ENCODE results near the gene BARHL1.

DNA sequence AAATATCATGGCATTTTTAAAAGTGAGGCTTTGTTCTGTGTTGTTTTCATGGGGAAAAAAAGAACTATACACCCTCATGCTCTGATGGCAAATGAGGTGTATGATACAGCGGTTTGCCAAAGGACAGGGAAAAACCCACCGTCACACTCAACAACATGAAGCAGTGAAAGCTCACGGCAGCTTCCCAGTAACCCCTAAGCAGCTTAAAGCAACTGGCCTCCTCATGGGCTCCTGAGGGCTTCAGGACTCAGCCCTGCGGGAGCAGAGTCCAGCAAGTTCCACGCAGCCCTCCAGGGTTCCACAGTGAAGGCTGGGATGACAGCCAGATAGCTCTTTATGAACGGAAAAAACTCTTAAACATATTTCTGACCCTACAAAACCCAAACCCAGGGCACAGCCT lies 12.9 kb downstream of the BARHL1 start:
- TF ChIP-seq ZNF281 (CRISPR knock-in tag; IDR thresholded peaks at IDR 0.05), result no peak
- no peak for TF ChIP-seq CREB1 (CRISPR knock-in tag; IDR thresholded peaks at IDR 0.05)
- TF ChIP-seq, protein P1, sequence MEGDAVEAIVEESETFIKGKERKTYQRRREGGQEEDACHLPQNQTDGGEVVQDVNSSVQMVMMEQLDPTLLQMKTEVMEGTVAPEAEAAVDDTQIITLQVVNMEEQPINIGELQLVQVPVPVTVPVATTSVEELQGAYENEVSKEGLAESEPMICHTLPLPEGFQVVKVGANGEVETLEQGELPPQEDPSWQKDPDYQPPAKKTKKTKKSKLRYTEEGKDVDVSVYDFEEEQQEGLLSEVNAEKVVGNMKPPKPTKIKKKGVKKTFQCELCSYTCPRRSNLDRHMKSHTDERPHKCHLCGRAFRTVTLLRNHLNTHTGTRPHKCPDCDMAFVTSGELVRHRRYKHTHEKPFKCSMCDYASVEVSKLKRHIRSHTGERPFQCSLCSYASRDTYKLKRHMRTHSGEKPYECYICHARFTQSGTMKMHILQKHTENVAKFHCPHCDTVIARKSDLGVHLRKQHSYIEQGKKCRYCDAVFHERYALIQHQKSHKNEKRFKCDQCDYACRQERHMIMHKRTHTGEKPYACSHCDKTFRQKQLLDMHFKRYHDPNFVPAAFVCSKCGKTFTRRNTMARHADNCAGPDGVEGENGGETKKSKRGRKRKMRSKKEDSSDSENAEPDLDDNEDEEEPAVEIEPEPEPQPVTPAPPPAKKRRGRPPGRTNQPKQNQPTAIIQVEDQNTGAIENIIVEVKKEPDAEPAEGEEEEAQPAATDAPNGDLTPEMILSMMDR (IDR thresholded peaks at IDR 0.05), result no peak

Data from WTC11 (cell line).